ENCODE measurements around the gene SUGCT. TPM values are rescaled to one million over a fixed set of nuclear protein-coding genes. Genes with fewer than 3 reads are reported as not detected.

Gene SUGCT
- total and polyA plus RNA-seq, 2 of the 13 experiments (the other 11 are each of a cell fraction or from before 2014, with no cell fraction given), result 10.1 to 22.2 TPM

- no peak for TF ChIP-seq ZNF318 (CRISPR knock-in tag; IDR thresholded peaks at IDR 0.05)
Measured at GRCh38 chr7:40544221-40544723, 409.5 kb downstream of the SUGCT start (continued).

GRCh38 chr7:40544871-40545303, 410.1 kb downstream of the SUGCT start:
- Histone ChIP-seq H3K36me3 (replicated peaks in 1 of 2; ENCODE audit: control insufficient read depth in 1 of 2, insufficient read depth in 2 of 2, low read length in 2 of 2) (no peaks in the 10 kb centered on the region), H3K4me3 (replicated peaks in 1 of 3; ENCODE audit: insufficient read depth in 1 of 3, low read depth in 2 of 3, low read length in 3 of 3) (no peak overlapping the region), H4K20me1 (ENCODE audit: insufficient read depth, low read length) (no peaks in the 10 kb centered on the region), H2AFZ (ENCODE audit: low read length) (no peak overlapping the region), H3K27me3 (ENCODE audit: control insufficient read depth in 1 of 2, insufficient read depth in 2 of 2, low read length in 2 of 2) (no peaks in the 10 kb centered on the region), H3K9me3 (ENCODE audit: low read length) (no peaks in the 10 kb centered on the region), H3K9ac (ENCODE audit: insufficient read depth, low read depth, low read length) (no peak overlapping the region), H3K79me2 (ENCODE audit: insufficient read depth, low read length) (no peaks in the 10 kb centered on the region), H3K4me1 (ENCODE audit: insufficient read depth, low read length) (no peaks in the 10 kb centered on the region), H3K4me2 (ENCODE audit: low read depth, low read length) (no peak overlapping the region), H3K27ac (ENCODE audit: extremely low read length, insufficient read depth, low read length) (no peak overlapping the region)
- CTCF ChIA-PET (ENCODE audit: low intra/inter-chr PET ratio, low total read pairs), result no interaction called here
- no peak for DNase-seq (ENCODE audit: low spot score)
- intact Hi-C loops (cut with micrococcal nuclease; ENCODE audit: unreplicated experiment), result no loop called here
- TF ChIP-seq UBTF (CRISPR knock-in tag; IDR thresholded peaks at IDR 0.05) (no peak), ZMAT3 (CRISPR knock-in tag; conservative IDR thresholded peaks at IDR 0.05) (no peak), SP4 (CRISPR knock-in tag; IDR thresholded peaks at IDR 0.05) (no peak), CREB1 (IDR thresholded peaks at IDR 0.05) (no peak), CREB1 (CRISPR knock-in tag; IDR thresholded peaks at IDR 0.05) (no peak), ZNF703 (CRISPR knock-in tag; IDR thresholded peaks at IDR 0.05; ENCODE audit: borderline replicate concordance) (no peak), ZBTB38 (CRISPR knock-in tag; IDR thresholded peaks at IDR 0.05) (no peak), KLF12 (CRISPR knock-in tag; IDR thresholded peaks at IDR 0.05; ENCODE audit: borderline replicate concordance) (no peak), RNF219 (CRISPR knock-in tag; IDR thresholded peaks at IDR 0.05) (no peak), SRSF4 (IDR thresholded peaks at IDR 0.05; ENCODE audit: low read depth, low read length, poor library complexity, severe bottlenecking) (no peak)
- no peak for ATAC-seq
- POLR2A ChIA-PET, result no interaction called here
- 71% methylated on average over 1 of the region's 1 CpG for WGBS (ENCODE audit: low lambda C conversion rate)
- FAIRE-seq, result no peak
- BruUV-seq (replicated peaks), result no TSS peak
- in situ Hi-C loops (cut with HindIII; ENCODE audit: extremely low pct_ligation_motif_present, low pct_unique_long_range_greater_than_20kb), result no loop called here
